Fibroblast of peridontal ligament (primary cell): ENCODE measurements around the gene IRAK2.

Experiments
- DNase-seq: peaks from one replicate; pipeline ENCODE4 v3.0.0-alpha.2; 2010; ENCODE audit errors: extremely low read depth

Gene IRAK2

DNA sequence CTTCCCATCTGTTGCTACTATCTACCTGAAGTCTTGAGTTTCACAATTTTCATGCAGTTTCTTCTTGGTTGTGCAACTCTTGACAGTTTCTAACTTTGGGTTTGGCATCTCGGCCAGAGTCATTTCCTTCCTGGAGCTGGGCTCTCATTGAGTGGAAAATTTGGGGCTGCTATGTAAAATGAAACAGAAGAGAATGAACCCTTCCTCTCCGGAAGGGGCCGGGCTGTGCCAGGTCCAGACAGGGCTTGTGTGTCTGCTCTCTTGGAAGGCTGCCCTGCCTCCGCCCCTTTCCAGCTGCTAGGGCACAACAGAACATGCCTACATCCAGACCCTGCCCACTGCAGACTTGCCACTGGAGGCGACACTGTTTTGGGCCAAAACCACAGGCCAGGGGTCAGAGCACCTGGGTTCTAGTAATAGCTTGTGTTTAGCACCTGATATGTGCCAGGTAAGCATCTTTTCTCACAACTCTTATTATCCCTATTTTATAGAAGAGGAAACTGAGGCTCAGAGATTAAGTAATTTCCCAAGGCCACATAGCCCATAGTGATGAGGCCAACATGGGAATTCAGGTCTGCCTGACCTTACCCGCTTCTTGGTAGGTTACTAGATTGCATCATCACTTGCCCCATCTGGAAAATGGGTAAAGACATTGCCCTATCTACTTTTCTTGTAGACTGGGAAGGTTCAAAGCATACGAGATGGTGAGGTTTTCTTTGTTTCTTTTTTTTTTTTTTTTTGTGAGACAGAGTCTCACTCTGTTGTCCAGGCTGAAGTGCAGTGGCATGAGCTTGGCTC is 25.0 kb downstream of the IRAK2 start:
- DNase-seq, result peak; percentile 64

DNA sequence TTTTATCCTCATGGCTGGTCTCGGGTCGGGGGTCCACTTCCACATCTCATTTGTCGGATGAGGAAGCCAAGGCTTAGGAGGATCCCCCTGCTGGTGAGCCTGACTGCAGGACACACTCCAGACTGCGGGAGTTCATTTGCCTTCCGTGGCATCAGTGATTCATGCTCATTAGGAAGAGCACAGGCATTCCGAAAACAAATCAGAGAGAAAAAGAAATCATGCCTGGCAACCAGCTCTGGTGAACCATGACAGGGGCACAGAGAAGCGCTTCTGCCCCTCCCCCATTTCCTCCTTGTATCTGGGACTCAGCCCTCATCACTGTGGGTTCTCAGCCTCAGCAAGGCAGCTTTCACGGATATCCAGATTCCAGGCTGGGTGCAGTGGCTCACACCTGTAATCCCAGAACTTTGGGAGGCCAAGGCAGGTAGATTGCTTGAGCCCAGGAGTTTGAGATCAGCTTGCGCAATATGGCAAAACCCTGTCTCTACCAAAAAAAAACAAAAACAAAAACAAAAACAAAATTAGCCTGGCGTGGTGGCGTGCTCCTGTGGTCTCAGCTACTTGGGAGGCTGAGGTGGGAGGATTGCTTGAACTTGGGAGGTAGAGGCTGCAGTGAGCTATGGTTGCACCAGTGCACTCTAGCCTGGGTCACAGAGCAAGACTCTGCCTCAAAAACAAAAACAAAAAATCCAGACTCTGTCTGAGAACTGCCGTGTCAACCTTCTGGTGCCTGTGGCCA is 28.4 kb downstream of the IRAK2 start:
- peak; percentile 94 for DNase-seq

- DNase-seq, result no peak
Observed at GRCh38 chr3:10193692-10194327, 29.1 kb downstream of the IRAK2 start.

- DNase-seq, result no peak
Observed at GRCh38 chr3:10194328-10195071, 29.8 kb downstream of the IRAK2 start.

GRCh38 chr3:10195366-10196089 is 30.8 kb downstream of the IRAK2 start:
- no peak for DNase-seq

- peak; percentile 96 for DNase-seq
Observed at GRCh38 chr3:10196389-10197052, 31.8 kb downstream of the IRAK2 start.

DNA sequence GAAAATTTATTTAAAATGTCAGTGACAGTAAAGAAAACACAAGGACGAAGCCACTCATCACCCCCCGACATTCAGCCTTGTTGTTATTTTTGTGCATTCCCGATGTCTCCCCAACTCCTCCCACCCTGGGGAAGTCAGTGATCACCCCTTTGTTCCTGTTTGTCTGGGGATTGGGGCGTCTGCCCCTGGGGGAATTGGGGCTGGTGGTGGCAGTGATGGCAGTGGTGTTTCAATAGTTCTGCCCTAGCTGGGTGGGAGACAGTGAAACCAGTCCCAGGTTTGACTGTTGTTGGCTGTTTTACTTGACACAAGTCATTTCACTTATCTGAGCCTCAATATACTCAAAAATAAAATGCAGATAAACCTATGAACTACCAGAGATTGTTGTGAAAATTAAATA is 33.5 kb downstream of the IRAK2 start:
- no peak for DNase-seq

DNA sequence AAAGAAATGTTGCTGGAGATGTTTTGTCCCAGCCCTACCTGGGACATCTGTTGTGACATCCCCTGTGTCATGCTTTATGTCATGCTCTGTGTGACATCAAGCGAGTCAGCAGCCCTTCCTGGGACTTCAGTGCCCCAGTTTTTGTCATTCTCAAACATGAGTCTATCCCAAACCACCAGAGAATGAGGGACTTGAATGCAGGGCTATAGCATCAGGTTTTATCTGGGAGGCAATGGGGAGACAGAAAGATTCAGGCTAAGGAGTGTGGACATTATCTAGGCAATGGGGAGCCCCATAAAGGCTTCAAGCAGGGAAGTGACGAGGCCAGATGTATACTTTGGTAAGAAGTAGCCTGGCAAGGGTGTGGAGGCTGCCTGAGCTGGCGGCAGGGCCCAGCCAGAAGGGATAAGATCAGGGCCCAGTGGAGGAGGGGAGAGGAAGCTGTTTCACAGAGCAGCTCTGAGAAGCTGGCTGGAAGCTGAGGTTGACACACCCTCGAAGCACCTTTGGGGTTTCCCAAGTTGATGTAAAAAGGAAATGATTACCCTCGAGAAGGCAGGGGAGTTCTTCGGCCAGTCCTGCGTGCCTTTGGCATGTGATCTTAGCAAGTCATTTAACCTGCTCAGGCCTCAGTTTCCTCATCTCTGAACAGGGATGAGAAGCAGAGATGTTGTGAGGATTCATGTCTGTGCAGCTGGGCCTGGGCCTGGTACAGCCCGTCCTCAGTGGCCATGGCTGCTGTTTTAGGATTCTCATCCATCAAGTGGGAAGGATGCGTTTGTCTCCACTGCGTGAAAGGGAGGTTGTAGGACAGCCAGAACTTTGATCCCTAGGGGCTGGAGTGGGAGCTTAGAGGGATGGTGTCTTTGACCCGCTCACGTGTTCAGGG is 34.3 kb downstream of the IRAK2 start:
- no peak for DNase-seq

- no peak for DNase-seq
Observed at GRCh38 chr3:10204921-10205320, 40.2 kb downstream of the IRAK2 start.

DNA sequence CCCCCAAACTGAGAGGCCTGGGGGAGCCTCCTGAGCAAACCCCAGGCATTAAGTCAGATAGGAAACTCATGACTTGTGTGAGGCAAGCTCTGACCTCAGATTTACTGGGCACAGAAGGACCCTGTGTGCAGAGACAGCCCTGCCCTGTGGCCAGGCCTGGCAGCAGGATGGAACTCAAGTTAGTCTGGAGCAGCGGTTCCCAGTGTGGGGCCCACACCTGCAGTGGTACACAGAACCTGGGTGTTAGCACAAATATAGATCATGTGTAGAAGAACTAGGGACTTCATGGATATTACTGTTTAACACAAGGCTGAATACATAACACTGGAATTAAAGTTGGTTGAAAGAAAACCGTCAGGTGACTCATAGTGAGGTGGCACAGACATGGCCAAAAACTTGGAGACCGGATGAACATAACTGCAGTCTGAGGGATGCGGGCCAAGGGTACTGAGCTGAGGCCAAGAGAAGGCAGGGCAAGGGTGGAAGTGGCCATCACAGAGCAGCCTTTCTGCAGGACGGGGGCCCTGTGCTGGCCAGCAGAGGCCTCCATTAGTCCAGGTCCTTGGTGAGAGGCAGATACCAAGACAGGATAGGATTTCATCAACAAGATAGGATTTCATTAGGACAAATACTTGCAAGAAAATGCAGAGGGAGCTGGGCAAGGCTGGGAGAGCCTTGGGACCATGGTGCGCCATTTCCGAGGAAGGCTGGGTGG is 40.9 kb downstream of the IRAK2 start:
- peak; percentile 92 for DNase-seq

DNA sequence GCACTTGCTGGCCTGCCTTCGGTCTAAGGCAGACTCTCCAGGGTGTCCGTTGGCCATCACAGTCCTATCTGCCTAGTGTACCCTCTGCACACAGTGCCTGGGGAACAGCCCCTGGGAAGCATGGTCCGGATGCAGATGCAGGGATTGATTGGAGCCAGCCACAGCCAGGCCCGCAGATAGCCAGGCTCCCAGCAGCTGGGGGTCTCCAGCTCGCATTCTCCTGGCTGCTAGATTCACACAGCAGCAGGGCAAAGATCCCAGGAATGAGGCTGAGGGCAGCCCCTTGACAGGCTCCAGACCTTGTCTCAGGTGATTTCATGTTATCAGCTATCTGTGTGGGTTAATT is 41.4 kb downstream of the IRAK2 start:
- no peak for DNase-seq

DNA sequence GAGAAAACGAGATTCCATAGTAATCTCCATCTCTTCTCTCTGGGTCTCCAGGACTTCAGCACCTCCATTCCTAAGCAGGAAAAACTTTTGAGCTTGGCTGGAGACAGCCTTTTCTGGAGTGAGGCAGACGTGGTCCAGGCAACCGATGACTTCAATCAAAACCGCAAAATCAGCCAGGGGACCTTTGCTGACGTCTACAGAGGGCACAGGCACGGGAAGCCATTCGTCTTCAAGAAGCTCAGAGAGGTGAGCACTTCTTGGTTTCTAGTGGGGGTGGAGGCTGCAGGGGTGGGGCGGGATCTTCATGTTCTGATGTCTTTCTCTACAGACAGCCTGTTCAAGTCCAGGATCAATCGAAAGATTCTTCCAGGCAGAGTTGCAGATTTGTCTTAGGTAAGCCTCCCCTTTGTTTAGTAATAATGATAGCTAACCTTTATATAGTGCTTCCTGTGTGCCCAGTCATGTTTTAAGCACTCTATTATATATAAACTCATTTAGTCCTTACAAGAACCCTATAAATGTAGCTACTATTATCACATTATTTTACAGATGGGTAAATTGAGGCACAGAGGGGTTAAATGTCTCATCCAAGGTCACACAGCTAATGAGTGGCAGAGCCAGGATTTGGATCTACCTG is 48.6 kb downstream of the IRAK2 start:
- no peak for DNase-seq

DNA sequence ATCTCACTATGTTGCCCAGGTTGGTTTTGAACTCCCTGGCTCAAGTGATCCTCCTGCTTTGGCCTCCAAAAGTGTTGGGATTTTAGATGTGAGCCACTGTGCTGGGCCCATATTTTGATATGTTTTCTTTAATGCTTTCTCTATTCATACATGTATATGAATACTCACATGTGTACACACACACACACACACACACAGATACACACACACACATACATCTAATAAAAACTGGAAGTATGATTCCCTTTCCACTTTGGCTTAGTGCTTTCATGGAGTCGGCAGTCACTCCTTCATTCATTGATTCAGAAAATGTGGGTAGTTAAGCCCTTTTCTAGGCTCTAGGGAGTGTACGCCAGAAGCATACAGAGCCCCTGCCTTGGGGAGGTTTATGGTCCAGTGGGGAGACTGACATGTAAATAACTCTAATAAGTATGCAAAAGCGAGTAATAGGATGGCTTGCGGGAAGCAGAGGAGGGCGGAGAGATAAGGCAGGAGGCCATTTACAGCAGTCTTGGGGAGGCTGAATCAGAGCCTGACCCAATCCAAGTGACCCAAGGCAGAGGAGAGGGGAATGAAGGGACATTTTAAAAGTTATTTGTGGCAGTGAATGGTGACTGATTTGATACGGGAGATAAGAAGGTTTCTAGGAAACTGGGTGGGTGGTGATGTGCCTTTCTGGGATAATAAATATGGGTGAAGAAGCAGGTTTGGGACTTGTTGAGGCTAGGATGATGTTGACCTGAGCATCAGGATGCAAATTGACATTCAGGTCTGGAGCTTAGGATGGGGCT is 51.1 kb downstream of the IRAK2 start:
- no peak for DNase-seq

- DNase-seq, result no peak
Observed at GRCh38 chr3:10217359-10217758, 52.6 kb downstream of the IRAK2 start.

DNA sequence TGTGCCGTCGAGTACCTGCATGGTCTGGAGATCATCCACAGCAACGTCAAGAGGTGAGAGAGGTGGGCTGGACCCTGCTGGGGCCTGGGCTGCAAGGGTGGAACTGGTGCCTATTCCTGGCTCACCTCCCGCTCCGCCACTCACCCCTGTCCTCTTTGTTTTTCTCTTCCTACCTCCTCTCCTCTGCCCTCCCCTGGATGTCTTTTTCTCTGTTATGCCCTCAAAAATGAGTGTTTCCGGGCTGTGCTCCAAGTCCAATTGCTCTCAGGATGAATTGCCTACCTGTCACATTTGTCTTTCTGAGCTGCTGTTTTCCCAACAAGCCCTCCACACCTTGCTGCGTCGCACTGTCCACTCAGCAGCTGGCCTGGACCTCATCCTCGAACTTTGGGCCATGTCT is 55.0 kb downstream of the IRAK2 start:
- DNase-seq, result no peak

GRCh38 chr3:10223676-10224639 is 59.2 kb downstream of the IRAK2 start:
- no peak for DNase-seq
